ENCODE measurements around the gene DNPEP. TPM values are rescaled to one million over a fixed set of nuclear protein-coding genes. Genes with fewer than 3 reads are reported as not detected.

The DNPEP gene
- total and polyA plus RNA-seq, 2 donors from 2014 or later = 53.3 to 71.0 TPM

DNA sequence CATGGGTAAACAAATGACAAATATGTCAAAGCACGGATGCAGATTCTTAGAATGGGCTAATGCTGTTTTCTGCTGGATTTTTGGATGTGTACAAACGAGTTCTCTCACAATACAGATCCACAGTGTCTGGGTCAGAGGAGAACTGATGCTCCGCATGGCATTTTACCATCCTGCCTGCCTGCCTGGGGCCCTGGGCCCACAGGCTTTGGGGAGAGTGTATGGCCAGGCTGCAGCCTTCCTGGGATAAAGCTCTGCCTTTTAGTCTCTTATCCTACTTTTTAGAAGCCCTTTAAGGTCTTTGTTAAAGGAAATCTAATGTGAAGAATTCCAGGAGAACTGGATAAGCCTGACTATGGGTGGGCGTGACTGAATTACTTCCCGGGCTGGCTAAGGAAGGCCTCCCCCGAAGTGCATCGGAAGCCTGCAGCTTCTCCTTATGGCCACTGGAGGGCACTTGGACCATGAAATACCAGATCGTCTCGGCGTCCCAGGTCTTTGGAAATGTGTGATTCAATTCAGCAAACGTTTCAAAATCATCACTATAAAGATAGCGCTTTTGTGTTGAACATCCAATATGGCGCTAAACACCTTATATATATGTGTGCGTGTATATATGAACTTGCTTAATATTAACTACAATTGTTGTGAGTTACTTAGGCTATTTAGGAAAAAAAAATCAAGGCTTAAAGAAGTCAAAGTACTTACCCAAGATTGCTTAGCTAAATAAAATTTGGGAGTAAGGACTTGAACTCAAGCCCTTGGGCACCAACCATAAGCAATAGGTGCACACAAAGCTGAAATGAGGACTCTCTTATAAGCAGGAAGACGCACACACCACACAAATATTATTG lies 15.2 kb upstream of the DNPEP start:
- H3K4me3 ChIP-seq (ENCODE audit: low read length in 3 of 3) = no peak overlapping the region
- no peak overlapping the region for H3K27ac ChIP-seq (ENCODE audit: low read depth in 2 of 2, low read length in 2 of 2)
- peak; percentile 77 for FAIRE-seq
- no peak overlapping the region for H3K9ac ChIP-seq (ENCODE audit: low read length in 3 of 3)
- H3K27me3 ChIP-seq (ENCODE audit: control insufficient read depth, insufficient read depth, low read length) = no peaks in the 10 kb centered on the region
- intact Hi-C loops (cut with DNase I) = loop anchor here (10.0 kb wide), 1 partner anchor 132 kb away; no protein-coding TSS in a partner anchor
- TF ChIP-seq, protein P1, sequence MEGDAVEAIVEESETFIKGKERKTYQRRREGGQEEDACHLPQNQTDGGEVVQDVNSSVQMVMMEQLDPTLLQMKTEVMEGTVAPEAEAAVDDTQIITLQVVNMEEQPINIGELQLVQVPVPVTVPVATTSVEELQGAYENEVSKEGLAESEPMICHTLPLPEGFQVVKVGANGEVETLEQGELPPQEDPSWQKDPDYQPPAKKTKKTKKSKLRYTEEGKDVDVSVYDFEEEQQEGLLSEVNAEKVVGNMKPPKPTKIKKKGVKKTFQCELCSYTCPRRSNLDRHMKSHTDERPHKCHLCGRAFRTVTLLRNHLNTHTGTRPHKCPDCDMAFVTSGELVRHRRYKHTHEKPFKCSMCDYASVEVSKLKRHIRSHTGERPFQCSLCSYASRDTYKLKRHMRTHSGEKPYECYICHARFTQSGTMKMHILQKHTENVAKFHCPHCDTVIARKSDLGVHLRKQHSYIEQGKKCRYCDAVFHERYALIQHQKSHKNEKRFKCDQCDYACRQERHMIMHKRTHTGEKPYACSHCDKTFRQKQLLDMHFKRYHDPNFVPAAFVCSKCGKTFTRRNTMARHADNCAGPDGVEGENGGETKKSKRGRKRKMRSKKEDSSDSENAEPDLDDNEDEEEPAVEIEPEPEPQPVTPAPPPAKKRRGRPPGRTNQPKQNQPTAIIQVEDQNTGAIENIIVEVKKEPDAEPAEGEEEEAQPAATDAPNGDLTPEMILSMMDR (IDR thresholded peaks at IDR 0.05; ENCODE audit: borderline replicate concordance, extremely low read depth, insufficient read depth) = peak; percentile 87
- no peaks in the 10 kb centered on the region for H3K4me1 ChIP-seq (ENCODE audit: control insufficient read depth in 2 of 3, insufficient read depth in 2 of 3, low read depth in 1 of 3, low read length in 3 of 3)
- no peaks in the 10 kb centered on the region for H3K36me3 ChIP-seq (ENCODE audit: control insufficient read depth in 2 of 3, insufficient read depth in 3 of 3, low read length in 3 of 3)
- peak in 4 of 5 donors; percentile 80 to 92 (median 89) for DNase-seq
- H3K9me3 ChIP-seq (ENCODE audit: control insufficient read depth in 2 of 3, insufficient read depth in 1 of 3, low read length in 3 of 3) = no peaks in the 10 kb centered on the region

DNA sequence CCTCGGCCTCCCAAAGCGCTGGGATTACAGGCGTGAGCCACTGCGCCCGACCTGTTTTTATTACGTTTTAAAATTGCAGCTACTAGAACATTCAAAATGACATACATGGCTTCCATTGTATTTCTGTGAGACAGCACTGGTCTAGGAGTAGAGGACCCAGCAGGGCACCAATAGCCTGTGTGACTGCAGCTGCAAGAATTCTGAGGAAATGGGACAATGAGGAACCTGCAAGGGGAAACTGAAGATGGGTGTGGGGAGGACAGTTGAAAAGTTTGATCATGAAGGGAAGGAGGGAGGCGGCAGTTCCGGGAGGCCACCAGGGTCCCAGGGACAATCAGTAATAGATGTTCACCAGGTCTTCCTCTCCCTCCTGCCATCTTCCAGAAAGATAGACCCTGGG lies 13.9 kb upstream of the DNPEP start:
- FAIRE-seq (no peak), DNase-seq (no peak)
- Histone ChIP-seq H3K4me3 (ENCODE audit: low read length in 3 of 3) (no peak overlapping the region), H3K9ac (ENCODE audit: low read length in 3 of 3) (no peak overlapping the region), H3K27ac (ENCODE audit: low read depth in 2 of 2, low read length in 2 of 2) (no peak overlapping the region), H3K36me3 (ENCODE audit: control insufficient read depth in 2 of 3, insufficient read depth in 3 of 3, low read length in 3 of 3) (no peaks in the 10 kb centered on the region), H3K9me3 (ENCODE audit: control insufficient read depth in 2 of 3, insufficient read depth in 1 of 3, low read length in 3 of 3) (no peaks in the 10 kb centered on the region), H3K27me3 (ENCODE audit: control insufficient read depth, insufficient read depth, low read length) (no peaks in the 10 kb centered on the region), H3K4me1 (ENCODE audit: control insufficient read depth in 2 of 3, insufficient read depth in 2 of 3, low read depth in 1 of 3, low read length in 3 of 3) (no peaks in the 10 kb centered on the region)
- intact Hi-C loops (cut with DNase I) = loop anchor here (10.0 kb wide), 1 partner anchor 133 kb away; no protein-coding TSS in a partner anchor
- TF ChIP-seq, protein P1 (IDR thresholded peaks at IDR 0.05; ENCODE audit: borderline replicate concordance, extremely low read depth, insufficient read depth) = no peak

DNA sequence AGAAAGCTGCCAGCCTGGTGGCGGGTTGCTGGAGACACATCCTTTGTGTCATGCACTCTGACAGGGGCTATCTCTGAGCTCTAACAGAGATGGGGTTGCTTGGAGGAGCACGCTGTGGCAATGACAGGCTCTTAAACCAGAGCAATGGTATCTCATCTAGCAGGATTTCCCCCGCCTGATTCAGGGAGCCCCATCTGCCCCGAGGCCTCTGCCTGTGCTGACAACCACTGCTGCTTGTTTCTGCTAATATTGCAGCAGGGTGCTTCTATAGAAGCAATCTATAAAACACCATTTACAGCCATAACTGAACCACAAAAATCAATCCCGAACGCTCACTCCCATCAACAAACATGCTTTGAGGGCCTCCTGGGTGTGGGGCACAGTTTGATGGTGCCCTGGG lies 12.8 kb upstream of the DNPEP start:
- FAIRE-seq (no peak), DNase-seq (peak in 1 of 5 donors; percentile 32)
- TF ChIP-seq, protein P1 (IDR thresholded peaks at IDR 0.05; ENCODE audit: borderline replicate concordance, extremely low read depth, insufficient read depth) = no peak
- Histone ChIP-seq H3K9ac (ENCODE audit: low read length in 3 of 3) (no peak overlapping the region), H3K4me3 (ENCODE audit: low read length in 3 of 3) (no peak overlapping the region), H3K27me3 (ENCODE audit: control insufficient read depth, insufficient read depth, low read length) (no peaks in the 10 kb centered on the region), H3K27ac (ENCODE audit: low read depth in 2 of 2, low read length in 2 of 2) (no peak overlapping the region), H3K36me3 (ENCODE audit: control insufficient read depth in 2 of 3, insufficient read depth in 3 of 3, low read length in 3 of 3) (no peaks in the 10 kb centered on the region), H3K4me1 (ENCODE audit: control insufficient read depth in 2 of 3, insufficient read depth in 2 of 3, low read depth in 1 of 3, low read length in 3 of 3) (no peaks in the 10 kb centered on the region), H3K9me3 (ENCODE audit: control insufficient read depth in 2 of 3, insufficient read depth in 1 of 3, low read length in 3 of 3) (no peaks in the 10 kb centered on the region)
- intact Hi-C loops (cut with DNase I) = loop anchor here (10.0 kb wide), 1 partner anchor 134 kb away; no protein-coding TSS in a partner anchor

All from kidney (tissue), 14 donors.